GM11168 (cell line): ENCODE data around the gene NRARP.

Experiments used
- in situ Hi-C: fragments of 300-500 bp; cut with MboI; formaldehyde crosslinking; loops from one replicate; pipeline ENCODE4 v1.12.0; 2022; ENCODE audit warnings: low sequenced_read_pairs; ENCODE audit not compliant: unreplicated experiment

NRARP gene

DNA sequence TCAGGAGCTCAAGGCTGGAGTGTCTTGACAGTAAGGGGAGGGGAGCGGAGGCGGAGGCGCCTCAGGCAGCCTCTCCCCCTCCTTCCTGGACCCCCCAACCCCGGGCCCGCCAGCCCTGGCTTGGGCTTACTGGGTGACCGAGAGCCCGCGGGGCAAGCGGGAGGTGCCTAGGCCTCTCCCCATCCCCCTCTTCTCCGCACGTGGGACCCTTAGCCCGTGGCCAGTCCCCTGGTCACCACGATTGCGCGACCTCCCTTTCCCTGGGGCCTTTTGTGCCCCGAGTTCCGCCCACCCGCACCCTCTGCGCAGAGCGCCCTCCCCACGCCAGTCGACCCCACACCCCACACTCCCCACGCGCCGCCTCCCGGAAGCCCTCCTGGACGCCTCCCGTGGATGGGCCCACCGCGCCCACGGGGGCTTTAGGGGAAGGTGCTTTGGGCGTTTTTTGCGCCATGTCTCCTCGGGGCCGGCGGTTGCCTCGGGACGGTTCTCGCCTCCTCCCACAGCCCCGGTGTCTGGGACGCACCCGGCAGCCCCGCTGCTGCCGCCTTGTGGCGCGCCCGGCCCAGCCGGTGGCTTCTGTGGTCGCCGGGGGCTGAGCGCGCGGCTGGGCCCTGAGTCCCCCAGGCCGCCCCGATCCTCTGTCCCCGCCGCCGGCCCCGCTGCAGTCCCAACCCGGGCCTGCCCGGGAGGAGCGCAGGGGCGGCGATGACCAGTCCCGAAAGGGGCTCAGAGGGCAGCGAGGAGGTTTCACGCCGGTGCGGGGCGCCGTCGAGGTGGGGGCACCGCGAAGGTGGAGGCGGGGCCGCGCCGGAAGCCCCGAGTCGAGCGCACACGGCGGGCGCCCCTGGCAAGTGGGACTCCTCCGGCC lies 21.4 kb downstream of the NRARP start:
- in situ Hi-C loops = no loop called here

DNA sequence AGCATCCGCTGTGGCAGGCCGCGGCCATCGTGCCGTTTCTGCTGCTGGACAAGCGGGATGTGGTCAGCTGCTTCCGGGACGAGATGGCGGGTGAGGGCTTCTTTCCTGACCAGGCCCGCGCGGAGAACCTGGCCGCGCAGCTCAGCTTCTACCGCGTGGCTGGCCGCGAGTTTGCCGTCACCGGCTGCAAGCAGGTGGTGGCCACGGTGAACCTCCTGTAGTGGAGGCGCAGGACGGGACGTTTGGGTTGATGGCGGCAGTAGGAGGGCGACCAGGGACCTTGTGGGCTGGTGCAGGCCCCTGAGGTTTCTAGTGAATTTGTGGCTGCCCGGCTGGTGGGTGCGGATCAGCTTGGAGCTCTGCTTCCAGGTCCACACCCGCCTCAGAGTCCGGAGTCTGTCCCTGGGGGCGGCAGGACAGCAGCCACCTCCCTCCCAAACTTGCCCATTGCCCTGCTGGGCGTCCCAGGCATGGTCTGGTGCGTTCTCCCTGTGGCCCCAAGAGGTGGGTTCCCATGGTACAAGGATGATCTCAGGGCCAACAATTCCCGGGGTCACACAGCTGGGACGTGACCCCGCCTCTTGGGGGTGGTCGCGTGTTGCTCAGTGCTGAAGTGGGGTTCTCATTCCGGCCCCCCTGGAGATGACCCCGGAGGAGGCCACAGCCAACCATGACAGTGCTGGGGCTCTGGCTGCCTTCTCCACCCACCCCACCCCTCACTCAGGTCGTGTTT lies 22.2 kb downstream of the NRARP start:
- in situ Hi-C loops = no loop called here

DNA sequence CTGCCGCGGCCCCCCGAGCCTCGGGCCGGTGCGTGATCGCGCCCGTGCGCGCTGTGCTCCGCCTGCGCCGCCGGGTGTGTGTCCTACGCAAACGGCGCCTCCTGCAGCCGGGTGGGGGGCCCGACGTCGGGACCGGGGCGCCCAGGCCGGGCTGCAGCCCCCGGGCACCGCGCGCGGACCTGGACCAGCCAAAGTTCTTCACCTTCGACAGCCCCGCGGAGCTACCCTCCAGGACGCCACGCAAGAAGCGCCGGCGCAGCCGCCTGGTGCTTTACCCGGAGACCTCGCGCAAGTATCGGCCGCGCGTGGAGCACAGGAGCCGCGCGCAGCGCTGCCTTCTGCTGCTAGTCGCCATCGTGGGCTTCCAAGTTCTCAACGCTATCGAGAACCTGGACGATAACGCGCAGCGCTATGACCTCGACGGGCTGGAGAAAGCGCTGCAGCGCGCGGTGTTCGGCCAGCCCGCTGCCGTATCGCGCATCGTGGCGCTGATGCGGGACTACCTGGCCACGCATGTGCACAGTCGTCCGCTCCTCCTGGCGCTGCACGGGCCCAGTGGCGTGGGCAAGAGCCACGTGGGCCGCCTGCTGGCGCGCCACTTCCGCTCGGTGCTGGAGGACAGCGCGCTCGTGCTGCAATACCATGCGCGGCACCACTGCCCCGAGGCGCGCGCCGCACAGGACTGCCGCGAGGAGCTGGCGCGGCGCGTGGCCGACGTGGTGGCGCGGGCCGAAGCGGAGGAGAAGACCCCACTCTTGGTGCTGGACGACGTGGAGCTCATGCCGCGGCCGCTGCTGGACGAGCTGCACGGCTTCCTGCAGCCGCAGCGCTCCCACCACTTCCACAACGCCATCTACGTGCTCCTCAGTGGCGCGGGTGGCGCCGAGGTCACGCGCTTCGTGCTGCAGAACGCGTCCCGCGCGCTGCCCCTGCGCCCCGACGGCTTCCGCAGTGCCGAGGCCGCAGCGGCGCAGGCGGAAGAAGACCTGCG lies 23.1 kb downstream of the NRARP start:
- in situ Hi-C loops = no loop called here

DNA sequence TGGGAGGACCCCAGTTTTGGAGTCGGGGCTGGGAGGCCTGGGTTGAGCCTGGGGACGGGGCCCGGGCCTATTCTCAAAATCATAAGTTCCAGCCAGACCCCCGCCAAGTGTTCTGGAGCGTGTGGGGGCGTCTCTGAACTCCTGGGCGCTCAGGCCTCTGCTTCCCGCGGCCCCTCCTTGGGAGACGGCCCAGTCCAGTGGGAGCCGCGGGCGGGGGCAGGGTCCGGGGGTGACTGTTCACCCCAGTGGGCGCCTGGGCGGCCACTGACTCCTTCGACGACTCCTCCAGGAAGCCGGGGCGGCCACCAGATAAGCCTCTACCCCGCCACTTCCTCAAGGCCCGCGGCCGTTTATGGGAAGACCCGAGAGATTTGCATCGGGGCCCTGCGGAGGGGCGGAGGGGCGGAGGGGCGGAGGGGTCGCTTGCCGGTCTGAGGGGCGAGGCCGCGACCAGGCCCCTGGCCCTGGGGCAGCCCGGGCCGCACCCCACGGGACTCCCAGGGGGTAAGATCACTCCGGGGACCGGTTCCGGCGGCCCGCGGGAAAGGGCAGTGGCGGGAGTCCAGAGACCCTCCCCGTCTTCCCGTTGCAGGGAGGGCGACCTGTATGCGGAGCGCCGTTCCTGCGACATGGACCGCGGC lies 23.9 kb downstream of the NRARP start:
- in situ Hi-C loops = no loop called here

DNA sequence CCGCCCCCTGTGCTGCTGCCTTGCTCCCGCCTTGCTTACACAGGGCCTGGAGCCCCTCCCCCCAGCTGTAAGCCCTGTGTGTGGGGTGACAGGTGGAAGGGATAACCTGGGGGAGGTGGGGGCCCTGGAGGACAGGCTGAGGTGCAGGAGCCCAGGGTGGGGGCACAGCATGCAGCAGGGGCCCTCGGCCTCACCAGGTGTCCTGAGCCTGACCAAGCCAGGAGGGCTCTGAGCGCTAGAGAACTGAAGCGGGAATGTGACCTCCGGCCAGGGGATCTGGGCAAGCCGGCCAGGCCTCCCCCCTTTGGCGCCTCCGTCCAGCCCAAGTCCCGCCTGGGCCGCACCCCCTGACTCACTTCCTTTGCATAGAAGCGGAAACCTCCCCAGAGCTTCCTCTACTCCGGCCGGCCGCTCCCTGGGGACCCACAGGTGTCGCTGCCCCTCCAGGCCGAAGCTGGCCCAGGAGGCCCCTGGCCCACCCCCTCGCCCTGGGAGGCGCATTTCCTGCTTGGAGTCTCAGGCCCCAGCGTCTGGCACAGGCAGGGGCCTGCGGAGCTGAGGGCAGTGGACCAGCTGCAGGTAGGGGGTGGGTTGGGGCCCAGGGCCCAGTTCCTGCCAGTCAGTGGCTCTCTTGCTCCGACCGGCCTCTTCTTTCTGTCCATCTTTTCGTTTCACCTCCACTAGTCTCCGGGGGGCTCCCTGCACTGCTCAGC lies 24.6 kb downstream of the NRARP start, which contains the start of gene TOR4A:
Gene TOR4A (plus strand): TSS at position 398 of the 713 bp plus-strand sequence. CDS start 964 bp downstream, outside the sequence.
- in situ Hi-C loops = no loop called here

DNA sequence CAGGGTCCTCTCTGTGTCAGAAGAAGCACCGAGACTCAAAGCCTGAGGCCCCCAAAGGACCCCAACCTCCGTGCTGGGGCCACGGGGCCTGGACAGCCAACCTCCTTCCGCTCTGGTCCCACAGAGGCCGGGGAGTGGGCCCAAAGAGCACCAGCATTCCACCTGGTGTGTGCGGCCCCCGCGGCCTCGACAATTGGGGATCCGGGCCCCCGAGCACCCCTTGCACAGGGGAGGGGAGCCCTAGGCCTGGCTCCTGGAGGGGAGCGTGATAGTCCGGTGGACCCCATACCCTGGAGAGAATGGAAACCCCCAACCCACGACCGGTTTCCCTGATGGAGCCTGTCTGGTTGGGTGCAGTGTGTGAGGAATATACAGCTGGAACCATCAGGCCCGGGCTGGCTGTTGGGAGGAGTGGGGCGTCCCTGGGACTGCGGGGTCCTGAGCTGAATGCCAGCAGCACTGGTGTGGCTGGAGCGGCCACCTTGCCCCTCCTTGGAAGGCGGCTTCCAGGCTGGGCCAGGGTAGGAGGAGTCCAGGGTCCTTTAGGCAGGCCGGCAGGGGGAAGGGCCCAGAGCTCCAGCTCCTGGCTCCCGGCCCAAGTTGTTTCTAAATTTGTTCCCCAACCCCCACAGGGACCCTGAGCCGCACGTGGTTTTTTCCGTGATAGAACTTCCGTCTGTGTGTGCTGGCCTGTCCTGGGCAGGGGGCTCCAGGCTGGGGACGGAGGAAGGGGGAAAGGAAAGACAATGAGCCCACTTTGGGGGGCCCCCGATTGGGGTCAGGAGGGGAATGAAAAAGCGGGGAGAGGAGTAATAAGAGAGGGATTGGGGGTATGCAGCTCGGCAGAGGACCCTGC lies 25.4 kb downstream of the NRARP start:
- in situ Hi-C loops = no loop called here

DNA sequence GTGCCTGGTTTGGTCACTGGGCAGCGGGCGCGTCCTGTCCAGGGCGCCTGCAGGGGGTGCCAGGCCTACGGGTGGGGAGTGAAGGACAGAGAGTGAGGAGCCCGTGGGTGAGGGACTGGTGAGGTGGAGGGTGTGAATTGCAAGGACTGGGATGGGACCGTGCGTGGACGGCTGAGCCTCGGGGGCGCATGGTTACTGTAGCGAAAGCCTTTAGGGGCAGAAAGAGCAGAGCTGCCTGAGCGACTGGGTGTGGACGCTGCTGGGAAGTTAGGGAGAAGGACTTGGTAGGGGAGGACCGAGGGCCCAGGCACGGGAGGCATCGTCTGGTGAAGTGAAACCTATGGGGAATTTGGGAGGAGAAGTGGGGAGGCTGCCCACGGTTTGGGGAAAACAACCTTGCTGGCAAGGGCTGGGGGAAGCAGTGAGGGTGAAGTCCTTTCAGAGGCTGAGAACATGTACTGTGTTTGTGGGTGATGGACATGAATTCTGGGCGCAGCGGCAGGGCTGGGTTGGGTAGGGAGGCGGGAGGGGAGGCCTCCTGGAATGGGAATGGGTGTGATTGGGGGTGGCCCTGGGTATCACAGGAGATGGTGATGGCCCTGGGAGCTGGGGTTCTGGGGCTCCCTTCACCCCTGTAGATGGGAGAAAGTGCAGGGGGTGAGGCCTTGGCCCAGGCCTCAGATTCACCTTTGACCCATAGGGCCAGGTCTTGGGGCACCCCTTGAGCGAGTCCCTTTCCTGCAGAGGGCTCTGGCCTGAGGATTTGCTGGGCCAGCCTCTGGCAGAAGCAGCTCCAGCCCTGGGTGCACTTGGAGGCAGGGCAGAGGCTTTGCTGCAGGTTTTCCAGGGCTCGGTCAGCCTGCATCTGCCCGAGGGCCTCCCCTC lies 26.2 kb downstream of the NRARP start:
- in situ Hi-C loops = no loop called here

DNA sequence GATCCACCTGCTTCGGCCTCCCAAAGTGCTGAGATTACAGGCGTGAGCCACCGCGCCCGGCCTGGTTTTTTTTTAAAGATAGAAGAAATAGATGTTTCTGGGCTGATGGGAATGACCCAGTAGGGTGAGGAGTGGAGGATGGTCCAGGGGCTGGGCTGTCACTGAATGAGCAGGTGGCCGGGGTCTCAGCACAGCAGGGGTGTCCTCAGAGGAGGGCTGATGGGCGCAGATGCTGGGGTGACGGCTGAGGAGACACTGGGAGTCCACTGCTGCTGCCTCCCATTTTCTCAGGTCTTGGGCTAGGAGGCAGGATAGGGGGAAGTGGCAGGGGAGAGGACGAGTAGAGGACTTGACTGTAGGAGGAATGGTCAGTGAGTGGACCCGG lies 26.9 kb downstream of the NRARP start:
- in situ Hi-C loops = no loop called here

DNA sequence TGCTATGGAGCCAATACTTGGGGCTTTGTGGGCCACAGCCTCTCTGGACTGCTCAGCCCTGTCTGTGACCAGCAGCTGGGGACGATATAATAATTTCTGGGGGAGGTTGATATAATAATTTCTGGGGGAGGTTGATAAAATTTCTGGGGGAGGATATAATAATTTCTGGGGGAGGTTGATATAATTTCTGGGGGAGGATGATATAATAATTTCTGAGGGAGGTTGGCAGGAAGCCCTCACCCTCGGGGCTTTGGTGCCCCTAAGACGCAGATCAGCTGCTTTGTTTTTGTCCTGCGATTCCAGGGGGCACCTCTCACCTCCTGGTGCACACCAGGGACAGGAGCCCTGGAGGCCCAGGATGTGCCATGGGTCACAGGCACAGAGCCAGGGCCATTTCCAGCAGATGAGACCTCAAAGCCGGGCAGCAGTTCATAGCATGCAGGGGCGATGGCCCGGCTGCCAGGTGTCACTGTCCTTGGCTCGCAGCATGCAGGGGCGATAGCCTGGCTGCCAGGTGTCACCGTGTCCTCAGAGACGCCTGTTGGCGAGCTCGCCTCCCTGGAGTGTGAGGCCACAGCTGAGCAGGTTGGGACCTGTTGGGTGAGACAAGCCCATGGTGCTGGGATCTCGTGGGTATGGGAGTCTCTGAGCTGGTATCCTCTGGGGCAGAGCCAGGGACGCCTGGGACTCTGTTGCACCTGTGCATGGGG lies 28.3 kb downstream of the NRARP start:
- in situ Hi-C loops = no loop called here

DNA sequence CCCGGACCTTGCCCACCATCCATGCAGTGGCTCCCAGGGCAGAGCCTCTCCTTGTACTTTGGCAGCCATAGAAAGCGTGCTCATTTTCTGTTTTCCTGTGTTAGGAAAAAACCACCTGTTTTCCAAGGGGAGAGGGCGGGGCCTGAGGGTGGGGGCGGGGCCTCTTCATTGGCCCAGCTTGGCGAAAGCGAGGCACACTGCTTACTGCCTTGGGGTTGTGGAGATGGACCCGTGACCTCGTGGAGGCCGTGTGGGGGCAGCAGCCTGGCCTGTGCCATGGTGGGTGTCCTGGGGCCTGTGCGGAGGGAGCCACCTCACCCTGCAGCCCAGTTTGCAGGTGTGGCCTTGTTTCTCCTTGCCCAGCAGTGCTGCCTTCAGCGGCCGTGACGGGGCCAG lies 29.0 kb downstream of the NRARP start:
- in situ Hi-C loops = no loop called here

DNA sequence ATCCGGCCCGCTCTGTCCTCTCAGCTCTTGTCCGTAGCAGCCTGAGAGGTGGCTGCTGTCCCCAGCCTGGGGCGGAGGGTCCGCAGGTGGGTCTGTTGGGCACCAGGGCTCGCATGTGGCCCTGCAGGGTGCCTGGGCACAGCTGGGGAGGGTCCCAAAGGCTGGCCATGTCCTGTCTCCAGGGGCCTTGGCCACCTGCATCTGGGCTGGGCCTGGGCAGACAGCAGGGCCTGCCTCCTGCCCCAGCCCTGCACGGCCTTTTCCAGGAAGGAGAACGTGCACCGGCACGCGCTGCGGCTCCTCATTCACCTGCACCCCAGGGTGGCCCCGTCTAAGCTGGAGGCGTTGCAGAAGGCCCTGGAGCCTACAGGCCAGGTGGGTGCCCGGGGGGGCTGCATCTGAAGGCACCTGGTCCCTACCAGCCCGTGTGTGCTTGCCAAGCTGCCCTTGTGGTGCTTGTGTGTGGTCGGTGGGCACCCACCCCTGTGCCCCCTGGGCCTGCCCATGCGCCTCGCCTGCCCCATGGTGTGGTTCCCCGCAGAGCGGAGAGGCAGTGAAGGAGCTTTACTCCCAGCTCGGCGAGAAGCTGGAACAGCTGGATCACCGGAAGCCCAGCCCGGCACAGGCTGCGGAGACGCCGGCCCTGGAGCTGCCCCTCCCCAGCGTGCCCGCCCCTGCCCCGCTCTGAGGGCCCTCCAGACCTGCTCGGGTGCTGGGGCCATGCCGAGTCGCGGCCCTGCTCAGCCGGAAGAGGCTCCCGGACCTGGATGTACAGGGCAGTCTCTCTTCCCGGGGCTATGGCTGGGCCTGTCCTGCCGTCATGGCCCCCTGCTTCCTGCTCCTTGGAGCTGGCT lies 29.6 kb downstream of the NRARP start:
- in situ Hi-C loops = no loop called here

DNA sequence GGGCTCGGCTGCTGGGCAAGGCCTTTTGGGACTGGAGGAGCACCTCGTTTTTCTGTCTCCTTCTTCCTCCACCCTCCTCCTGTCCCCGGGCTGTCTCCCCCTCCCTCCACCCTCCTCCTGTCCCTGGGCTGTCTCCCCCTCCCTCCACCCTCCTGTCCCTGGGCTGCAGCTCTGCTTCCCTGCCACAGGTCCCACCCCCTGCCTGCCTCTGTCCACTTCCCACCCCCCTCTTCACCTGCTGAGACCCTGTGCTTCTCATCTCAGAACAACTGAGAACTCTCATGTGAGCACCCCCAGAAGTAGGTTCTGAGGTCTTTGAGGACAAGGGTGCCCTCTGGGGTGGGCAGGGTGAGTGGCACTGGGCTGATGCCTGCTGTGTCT lies 30.4 kb downstream of the NRARP start:
- in situ Hi-C loops = no loop called here

DNA sequence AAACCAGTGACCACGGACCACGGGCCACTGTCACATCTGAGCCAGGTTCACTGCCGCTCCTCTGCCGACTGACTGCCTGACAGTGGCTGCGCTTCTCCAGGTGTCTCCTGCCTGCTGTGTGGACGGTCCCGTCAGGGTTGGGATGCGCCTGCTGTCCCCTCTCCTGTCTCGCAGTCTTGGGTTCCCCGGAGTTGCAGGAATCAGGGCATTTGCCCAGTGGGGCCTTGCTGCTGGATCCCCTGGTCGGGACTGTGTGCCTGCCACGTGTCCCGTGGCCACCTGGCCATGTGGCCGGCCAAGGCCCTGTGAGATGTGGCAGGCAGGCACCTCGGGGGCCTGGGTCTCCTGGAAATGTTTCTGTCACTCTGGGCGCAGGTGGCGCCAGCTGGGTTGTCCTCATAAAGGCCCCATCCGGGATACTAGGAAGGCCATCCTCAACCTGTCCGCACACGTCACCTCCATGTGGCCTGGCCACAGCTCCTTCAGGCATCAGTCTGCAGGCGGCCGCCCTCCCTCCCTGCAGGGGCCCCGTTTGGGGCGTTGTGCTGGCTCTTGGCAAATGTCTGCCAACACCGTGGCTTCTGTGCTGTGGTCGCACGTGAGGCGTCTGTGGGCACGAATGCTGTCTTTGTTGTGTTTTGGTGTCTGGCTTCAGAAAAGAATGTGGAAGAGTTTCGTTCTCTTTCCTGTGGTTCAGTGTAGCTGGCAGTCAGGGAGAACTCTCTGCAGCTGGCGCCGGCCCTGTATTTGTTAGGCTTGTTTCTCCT lies 31.0 kb downstream of the NRARP start:
- in situ Hi-C loops = no loop called here

DNA sequence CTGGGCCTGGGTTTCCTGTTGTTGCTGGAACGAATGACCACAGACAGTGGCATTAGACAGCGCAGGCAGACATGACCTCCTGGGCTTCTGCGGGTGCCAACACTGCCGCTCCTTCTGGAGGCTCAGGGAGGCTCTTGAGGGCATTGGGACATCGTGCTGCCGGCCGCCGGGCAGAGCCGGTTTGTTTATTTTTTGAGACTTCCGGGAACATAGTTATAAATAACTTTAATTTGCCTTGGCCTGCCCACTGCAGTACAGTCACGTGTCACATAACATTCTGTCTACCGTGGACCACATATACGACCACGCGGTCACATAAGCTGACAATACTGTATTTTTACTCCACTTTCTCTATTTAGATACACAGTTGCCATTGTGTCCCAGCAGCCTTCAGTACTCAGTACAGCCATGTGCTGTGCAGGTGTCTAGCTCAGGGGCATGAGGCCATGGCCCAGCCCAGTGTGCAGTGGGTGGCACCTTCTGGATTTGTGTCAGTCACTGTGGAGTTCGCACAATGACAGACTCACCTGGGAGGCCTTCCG lies 32.8 kb downstream of the NRARP start:
- in situ Hi-C loops = no loop called here
